PC-9 (cell line): ENCODE measurements around the gene PCK2.

ENCODE experiments used
- EZH2 ChIP-seq: fragments of 200-600 bp; sonication (generic); IDR thresholded peaks from 2 replicates; pipeline ENCODE4 v1.8.0; 2017; ENCODE audit warnings: antibody characterized with exemption, low read depth
- TF ChIP-seq, protein P1 (sequence below): fragments of 200-600 bp; sonication (generic); conservative IDR thresholded peaks from 2 replicates; pipeline ENCODE4 v1.6.1; 2017; ENCODE audit warnings: mixed run types, antibody characterized with exemption, mild to moderate bottlenecking, moderate library complexity

GRCh38 chr14:24150061-24150460 is 56.0 kb downstream of the PCK2 start:
- TF ChIP-seq, protein P1, sequence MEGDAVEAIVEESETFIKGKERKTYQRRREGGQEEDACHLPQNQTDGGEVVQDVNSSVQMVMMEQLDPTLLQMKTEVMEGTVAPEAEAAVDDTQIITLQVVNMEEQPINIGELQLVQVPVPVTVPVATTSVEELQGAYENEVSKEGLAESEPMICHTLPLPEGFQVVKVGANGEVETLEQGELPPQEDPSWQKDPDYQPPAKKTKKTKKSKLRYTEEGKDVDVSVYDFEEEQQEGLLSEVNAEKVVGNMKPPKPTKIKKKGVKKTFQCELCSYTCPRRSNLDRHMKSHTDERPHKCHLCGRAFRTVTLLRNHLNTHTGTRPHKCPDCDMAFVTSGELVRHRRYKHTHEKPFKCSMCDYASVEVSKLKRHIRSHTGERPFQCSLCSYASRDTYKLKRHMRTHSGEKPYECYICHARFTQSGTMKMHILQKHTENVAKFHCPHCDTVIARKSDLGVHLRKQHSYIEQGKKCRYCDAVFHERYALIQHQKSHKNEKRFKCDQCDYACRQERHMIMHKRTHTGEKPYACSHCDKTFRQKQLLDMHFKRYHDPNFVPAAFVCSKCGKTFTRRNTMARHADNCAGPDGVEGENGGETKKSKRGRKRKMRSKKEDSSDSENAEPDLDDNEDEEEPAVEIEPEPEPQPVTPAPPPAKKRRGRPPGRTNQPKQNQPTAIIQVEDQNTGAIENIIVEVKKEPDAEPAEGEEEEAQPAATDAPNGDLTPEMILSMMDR: no peak
- TF ChIP-seq EZH2: no peak
